ENCODE data around the gene LMNTD1.

Gene LMNTD1

DNA sequence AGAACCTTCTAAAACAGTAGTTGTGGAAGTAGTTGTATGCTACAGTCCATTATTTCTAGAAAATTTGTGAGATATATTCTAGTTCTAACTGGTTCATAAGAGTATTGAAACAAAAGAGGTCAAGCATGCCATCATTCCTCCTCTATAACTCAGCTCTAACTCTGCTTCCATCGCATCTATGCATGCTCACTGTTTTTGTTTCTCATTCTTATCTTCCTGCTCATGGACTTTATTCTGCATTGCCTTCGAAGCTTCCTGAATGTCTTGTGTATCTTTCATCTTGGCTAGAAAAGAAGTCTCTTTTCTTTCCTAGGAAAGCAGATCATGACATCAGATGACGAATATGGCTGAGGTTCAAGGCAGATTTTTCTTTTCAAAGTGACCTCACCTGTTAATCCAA, 402 bp downstream of the LMNTD1 start:
- DNase-seq (ENCODE audit: low spot score): peak; percentile 24

DNA sequence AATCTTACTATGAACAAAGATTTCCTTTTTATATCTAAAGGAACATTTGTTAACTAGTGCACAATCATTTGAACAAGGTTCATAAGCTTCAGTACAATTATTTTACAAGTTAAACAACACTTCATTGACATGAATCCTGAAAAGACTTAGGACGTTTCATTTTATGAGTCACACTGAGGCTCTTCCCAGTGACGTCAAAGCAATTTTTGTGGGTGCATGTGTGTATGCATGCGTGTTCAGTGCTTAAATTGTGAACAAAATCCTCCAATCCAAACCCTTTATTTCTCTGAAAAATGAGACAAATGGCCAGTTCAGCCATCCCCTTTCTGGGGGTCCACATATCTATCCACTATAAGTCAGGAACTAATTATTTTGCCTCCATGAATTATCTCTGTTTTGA, 2.9 kb downstream of the LMNTD1 start:
- DNase-seq (ENCODE audit: low spot score): no peak

DNA sequence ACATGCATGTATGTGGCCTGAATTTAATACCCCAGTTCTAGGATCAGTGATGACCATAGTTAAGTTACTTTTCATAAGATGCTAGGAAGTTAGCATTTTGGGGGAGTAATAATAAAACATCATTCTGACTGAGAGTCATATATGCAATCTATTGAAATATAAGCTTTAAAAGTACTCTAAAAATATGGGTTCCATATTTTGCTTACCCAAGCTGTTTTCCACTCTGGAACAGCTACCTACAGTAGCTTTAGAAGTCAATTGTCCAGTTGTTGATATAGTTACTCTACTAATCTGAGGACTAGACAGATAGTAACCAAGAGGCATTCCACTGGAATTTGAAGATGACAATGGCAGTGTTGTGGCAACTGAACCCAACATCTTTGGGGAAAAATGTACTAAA, 4.0 kb downstream of the LMNTD1 start:
- no peak for DNase-seq (ENCODE audit: low spot score)

DNA sequence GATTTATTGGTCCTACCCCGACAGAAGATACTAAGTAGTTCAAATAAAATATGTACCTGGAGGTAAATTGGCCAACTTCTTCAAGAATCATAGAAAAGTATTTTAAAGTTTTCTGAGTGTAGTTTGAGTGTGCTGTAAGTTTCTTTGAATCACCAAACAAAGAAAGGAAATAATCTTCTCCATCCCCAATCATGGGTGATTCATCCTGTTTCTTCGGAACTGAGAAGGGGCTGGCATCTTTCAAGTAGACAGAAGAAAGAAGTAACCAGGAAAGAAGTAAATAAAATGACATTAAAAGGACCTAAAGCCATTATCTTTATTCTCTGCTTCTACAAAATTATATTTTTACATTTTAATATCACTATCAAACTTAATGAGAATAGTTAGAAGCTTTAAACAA, 6.8 kb downstream of the LMNTD1 start:
- no peak for DNase-seq (ENCODE audit: low spot score)

DNA sequence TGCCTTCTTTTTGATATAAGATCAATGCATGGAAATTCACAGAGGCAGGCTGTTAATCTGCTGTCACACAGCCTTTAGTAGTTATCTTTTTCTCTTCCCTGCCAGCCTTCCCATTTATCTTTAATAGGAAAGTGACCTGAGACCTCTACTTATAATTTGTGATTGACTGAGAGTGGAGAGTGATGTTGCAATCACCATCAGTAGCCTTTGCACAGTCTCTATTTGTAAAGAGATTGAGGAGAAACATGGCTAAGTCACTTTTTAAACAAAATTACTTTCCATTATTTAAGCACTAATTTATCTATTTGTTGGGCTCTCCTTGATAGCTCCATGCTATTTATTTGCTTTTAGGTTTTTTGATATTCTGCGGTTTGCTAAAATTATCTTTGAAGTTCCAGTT, 19.9 kb downstream of the LMNTD1 start:
- no peak for DNase-seq (ENCODE audit: low spot score)

DNA sequence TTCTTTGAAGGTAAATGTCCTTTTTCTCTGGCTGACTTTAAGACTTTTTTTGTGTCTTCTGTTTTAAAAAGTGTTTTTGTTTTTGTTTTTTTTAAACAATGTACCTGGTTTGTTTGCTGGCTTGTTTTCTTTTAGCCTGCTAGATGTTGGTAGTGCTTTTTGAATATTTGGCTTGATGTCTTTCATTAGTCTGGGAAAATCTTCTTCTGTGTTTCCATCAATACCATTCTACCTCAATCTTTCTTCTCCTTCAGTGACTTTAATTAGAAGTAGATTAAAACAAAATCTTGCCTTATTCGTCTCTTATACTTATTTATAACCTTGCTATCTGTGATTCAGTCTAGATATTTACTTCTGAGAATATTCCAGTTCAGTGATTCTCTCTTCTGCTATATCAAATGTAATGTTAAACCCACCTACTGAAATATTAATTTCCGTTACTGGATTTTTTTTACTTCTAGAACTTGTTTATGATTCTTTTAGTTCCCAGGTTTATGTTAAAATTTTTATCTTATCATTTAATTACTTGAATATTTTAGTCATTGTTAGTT, 21.5 kb downstream of the LMNTD1 start:
- no peak for DNase-seq (ENCODE audit: low spot score)

DNA sequence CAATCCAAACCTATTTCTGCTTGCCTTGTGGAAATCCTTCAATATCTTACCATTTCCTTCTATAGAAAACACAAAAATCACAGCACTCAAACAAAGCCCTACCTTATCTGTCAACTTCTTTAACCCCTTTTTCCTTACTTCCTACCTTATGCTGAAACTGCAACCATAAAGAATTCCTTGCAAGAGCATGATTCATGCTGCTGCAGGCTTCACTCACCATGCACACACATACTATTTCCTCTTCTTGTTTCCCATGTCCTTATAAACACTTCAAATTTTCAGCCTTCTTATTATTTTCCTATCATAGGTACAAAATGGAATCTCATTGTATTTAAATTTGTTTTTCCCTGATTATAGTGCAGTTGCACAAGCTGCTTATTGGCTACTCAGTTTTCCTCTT, 23.3 kb downstream of the LMNTD1 start:
- DNase-seq (ENCODE audit: low spot score): peak; percentile 9

DNA sequence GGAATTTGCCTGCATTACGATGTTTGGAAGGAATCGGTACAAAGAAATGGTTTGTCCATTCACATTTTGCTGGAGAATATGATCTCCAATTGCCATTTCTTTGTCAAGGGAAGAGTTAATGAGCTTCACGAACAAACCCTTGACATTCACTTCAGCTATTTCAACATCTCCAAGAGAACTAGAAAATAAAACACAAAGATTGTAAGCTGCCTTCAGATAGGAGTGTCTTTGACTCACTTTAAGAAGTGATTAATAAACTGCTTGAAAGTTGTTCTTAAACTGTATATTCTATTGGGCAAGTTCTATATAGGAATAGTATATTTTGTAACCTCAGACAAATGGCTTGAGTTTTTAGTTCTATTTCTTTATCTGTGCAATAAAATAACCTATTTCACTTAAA, 26.3 kb downstream of the LMNTD1 start:
- no peak for DNase-seq (ENCODE audit: low spot score)

DNA sequence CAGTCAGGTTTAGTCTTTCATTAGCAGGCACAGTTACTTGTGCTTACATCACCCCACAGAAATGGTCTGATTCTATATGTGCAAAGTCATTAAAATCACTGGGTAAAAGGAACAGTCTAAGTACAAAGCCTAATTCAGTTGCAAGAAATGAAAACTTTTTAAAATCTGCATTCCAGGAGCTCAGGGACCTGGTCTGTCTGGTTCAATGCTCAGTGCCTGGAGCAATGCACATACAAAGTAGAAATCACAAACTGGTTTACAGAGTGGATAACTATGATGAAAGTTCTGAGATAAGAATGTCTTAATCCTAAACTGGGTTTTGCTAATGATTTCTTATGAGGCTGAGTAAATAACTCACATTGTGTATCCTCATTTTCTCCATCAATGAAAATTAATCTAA, 28.7 kb downstream of the LMNTD1 start:
- no peak for DNase-seq (ENCODE audit: low spot score)

DNA sequence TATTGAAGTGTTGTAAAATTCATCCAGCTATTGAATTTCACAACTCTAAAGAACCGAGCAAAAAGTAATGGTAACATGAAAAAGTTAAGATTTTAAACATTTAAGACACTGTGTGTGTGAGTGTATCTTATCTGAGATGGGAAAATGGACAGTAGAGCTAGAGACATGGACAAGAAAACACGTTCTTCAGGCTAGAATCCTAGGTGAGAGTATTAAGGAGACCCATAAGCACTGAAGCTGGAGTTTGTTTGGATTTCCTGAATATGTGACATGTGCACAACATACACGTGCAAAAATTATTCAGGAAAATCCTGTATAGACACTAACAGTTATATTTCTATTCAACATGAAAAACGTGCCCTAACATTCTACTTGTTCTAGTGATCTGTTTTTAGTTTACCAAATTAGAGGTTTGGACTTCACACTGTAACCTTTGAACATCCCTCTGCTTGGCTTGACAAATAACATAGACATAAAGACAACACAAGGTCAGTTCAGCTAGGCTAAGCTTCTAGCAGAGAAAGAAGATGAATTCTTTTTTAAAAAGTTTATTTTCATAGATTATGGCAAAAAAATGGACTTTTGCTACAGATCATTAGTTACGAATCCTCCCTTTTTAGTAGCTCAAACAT, 31.3 kb downstream of the LMNTD1 start:
- DNase-seq (ENCODE audit: low spot score): no peak

DNA sequence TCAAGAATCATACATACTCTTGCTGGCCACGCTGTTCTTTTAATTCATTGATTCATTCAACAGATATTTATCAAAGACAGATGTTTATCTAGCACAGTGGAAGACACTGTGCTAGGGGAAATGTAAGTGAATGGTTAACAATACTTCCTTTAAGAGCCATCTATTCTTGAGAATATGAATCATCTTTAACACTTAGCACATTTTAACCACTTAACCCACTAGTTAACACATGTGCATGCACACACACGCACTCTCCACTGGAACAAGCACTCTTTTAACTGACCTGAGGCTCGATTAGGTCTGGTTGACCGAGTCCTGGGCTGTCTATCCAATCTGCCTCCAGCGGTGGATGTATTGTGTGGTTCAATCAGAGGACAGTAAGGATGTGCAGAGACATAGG, 34.6 kb downstream of the LMNTD1 start:
- DNase-seq (ENCODE audit: low spot score): peak; percentile 20

DNA sequence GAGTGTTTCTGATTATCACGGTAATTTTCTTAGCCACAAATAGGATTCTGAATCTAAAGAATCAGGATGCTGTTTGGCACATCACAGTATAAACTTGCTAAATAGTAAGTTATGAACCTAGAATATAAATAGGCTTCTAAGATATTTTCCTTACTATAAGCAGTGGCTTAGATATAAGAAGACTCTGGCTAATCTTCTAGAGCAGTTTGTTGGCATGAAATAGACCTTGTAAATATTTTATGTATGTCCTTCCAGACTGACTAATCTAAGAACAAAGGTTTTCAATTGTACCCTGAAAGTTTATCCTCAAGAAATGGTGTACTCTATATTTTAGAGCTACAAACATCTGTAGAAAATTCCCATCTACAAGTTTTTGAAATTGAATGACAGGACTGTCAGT, 48.3 kb downstream of the LMNTD1 start:
- DNase-seq (ENCODE audit: low spot score): no peak

DNA sequence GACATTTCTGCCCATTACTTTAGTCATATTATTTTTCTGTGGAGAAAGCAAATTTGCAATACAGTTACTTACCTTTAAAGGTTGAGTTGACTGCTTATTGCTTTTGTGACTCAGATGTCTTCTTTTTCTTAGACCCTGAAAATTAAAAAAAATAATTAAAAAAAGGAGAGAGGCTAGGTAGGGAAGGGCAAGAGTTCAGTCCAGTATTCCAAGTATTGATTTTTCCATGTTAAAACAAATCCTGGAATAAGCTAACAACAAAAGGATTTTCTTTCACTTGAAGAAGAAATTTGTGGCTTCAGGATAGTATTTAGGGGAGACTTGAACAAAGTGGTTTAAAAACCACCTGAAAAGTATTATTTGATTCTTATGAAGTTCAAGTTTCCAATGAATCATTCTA, 49.4 kb downstream of the LMNTD1 start:
- DNase-seq (ENCODE audit: low spot score): no peak

DNA sequence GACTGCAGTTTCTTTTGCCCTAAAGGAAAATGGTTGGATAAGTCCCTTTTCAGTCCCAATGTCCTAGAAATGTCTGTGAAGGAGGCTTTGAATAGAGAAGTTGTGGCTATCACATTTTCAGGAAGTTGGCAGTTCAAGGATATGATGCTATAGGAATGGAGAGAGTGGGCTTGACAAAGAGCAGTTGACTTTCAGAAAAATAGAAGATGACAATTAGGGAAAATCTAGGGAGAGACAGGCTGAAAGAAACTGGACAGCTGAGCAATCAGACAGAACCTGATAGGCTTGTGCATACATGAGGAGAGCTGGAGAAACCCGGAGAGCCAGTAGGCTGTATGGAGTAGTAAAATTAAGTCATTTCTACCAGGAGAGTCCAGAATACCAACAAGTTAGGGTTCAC, 50.5 kb downstream of the LMNTD1 start:
- DNase-seq (ENCODE audit: low spot score): no peak

DNA sequence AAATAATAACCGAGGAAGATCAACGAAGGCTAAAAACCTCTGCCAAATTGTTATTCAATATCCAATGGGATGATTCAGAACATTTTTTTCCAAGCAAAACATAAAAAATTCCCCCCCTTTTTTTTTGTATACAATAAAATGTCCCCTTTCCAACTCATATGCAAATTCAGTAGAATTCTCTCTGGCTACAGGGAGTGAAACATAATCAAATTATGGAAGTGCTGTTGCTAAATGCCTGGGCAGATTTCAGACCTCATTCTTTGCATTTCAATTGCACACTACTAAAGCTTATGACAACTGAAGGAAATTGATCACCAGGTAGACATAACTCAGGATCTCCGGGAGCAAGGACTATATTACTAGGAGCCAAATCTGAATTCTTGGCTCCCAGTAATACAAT, 51.0 kb downstream of the LMNTD1 start:
- DNase-seq (ENCODE audit: low spot score): no peak

DNA sequence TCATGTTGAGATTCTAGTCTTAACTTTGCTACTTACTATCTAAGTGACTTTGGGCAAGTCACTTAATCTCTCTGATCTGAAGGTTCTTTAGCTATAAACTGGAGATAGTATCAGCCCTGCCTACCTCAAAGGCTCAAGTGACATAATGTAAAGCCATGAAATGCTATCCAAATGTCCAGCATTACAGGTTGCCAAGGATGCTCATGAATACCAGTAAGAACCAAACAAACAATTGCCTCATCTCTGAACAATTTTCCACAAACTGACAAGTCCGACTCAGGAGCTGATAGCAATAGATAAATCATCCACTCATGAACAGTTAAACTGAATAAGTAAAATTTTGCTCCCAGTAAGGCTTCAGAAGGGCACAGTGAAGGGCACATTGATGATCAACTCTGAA, 51.5 kb downstream of the LMNTD1 start:
- no peak for DNase-seq (ENCODE audit: low spot score)

DNA sequence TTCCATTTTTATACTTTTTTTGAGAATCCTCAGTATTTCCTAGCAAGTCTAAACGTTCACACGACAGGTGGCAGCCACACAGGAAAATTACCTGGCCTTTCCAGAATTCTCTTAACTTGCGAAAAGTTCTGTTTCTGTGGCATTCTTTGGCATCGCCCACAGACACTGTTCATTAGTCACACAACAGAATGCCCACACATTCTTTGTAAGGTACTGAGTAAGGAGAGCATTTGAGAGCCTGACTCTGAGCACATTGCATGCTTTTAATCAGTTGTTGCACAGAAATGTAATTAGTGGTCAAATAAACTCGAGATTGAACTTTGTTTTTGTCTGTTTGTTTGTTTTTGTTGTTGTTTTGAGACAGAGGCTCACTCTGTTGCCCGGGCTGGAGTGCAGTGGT, 52.4 kb downstream of the LMNTD1 start:
- DNase-seq (ENCODE audit: low spot score): peak; percentile 27

DNA sequence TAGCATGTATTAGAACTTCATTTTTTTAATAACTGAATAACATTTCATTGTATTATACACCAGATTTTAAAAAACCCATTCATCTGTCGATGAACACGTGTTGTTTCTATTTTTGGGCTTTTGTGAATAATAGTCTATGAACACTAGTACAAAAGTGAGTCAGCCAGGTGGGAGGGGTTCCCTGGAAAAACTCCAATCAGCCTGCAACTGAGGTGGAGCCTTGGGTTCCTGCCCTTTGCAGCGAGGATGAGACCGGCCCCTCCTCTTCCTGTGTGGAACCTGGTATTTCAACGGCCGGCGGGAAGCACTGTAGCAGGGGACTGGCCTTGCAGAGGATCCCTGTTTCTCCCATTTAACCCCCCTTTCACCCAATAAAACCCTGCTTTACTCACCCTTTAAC, 56.1 kb downstream of the LMNTD1 start:
- no peak for DNase-seq (ENCODE audit: low spot score)

DNA sequence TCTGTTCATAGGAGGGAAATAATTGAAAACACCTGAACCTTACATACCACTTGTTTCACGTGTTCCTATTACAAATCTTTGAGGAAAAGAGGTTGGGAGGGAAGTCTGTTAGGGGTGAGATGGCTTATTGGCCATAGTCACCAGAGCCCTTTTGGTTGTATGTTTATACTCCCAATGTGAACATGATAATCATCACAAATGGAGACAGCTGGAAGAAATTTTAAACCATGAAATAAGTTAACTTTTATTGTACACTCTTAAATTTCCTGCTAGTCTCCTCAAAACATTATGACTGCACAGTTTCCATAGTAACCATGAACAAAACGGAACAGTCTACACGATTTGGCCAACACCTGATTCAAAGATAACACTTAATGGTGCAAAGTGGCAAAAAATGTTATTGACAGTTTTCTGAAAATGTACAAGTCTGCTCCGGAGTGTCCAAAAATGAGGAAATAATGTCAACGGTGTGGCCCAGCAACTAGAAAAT, 56.9 kb downstream of the LMNTD1 start:
- peak; percentile 27 for DNase-seq (ENCODE audit: low spot score)

DNA sequence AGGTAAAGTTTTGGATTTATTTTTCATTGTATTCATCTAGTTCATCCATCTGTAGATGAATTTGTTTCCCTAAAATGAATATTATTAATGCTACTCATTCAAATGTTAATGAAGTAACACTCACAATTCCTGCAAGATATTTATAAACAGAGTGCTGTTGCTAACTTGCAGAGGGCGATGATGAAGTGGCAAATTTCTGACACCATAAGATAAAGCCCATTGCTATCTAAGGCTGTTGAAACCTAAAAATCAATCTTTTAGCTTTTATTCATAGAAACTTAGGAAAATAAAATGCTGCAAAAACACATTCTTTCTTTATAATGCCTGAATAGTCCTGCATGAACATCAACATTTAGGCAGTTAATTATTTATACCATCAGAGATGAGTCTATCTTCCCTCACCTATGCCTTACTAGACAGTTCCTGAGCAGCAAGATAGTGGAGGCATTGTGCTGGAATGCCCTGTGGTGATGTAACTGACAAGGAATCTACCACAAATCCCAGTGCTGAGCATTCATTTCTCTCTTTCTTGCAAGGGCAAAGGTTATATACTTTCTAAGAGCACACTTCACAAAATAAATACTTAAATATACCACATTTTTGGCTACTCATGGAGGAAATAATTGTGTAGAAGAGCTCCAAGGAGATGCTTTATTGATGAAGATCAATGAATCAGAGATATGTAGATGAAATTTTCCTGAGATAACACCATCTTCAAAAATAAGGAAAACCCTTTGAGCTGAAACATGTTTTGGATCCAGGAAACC, 57.6 kb downstream of the LMNTD1 start:
- peak; percentile 63 for DNase-seq (ENCODE audit: low spot score)

DNA sequence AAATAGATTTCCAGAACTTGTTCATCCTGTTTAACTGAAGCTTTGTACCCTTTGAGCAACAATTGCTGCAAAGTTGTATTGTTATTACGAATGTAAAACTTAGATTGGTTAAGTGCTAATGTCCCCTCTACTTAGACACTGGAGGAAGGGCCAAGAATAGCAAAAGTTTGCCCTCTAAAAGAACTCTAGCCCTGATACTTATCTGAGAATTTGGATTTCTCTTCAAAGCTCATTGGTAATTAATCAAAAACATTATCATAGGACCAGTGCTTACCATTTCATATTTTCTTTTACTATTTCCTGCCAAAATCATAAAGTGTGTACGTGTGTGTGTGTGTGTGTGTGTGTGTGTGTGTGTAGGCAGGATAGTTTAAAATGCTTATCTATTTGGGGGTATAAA, 58.2 kb downstream of the LMNTD1 start:
- DNase-seq (ENCODE audit: low spot score): no peak

DNA sequence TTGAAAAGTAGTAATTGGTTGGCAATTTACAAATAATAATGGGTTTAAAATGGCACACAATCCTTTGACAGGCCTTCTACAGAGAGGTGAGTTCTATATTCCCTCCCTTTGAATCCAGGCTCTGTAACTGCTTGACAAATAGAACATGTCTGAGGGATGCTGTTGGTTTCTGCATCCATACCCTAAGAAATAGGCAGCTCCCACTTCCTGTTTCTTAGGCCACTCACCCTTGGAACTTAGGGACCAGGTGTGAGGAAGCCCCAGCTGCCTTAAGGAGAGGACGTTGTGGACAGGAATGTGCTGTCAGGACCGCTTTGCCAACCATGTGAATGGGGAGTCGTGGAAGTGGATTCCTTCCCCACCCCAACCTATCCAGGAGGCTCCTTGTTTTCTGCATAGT, 59.4 kb downstream of the LMNTD1 start:
- DNase-seq (ENCODE audit: low spot score): no peak
